ENCODE data around the gene CCSER1. TPM values are rescaled to one million over a fixed set of nuclear protein-coding genes. Genes with fewer than 3 reads are reported as not detected.

CCSER1 gene
- total and polyA plus RNA-seq, 2 donors (not counting 1 experiment from before 2014, with no cell fraction given) = 10.7 to 39.5 TPM

- Histone ChIP-seq H3K36me3 (replicated peaks in 1 of 2; ENCODE audit: control extremely low read depth in 1 of 2, control insufficient read depth in 1 of 2, extremely low read depth in 1 of 2, insufficient read depth in 2 of 2, low read length in 1 of 2) (no peaks in the 10 kb centered on the region), H2AFZ (ENCODE audit: insufficient read depth, low read depth, low read length, poor library complexity, severe bottlenecking) (no peak overlapping the region), H3K9ac (ENCODE audit: low read length) (no peak overlapping the region), H3K4me3 (ENCODE audit: control extremely low read depth in 1 of 5, extremely low read depth in 1 of 5, insufficient read depth in 1 of 5, low read depth in 2 of 5, low read length in 4 of 5) (no peak overlapping the region), H3K79me2 (ENCODE audit: control insufficient read depth, insufficient read depth, low read length) (no peaks in the 10 kb centered on the region), H3K27me3 (replicated peaks in 1 of 4; ENCODE audit: control extremely low read depth in 1 of 4, control insufficient read depth in 3 of 4, insufficient read depth in 4 of 4, low read length in 3 of 4) (no peaks in the 10 kb centered on the region), H3K4me1 (ENCODE audit: control insufficient read depth in 2 of 2, insufficient read depth in 2 of 2, low read length in 2 of 2) (no peaks in the 10 kb centered on the region), H3K9me3 (ENCODE audit: control extremely low read depth in 1 of 3, control insufficient read depth in 2 of 3, insufficient read depth in 1 of 3, low read length in 2 of 3) (no peaks in the 10 kb centered on the region), H4K20me1 (ENCODE audit: control insufficient read depth, insufficient read depth, low read length, poor library complexity, severe bottlenecking) (no peaks in the 10 kb centered on the region), H3K27ac (ENCODE audit: low read length in 2 of 2) (no peak overlapping the region), H3K4me2 (replicated peaks; ENCODE audit: low read depth, low read length, poor library complexity, severe bottlenecking) (no peak overlapping the region)
- WGBS (ENCODE audit: insufficient coverage) = 100% methylated on average over 2 of the region's 4 CpGs
- CTCF ChIA-PET = no interaction called here
- POLR2A ChIA-PET = no interaction called here
- no peaks in the 10 kb centered on the region for H3K4me1 Mint-ChIP-seq
- ATAC-seq (ENCODE audit: low read depth) (no peak), DNase-seq (no peak)
- H3K9me3 Mint-ChIP-seq (ENCODE audit: insufficient read depth) = peaks cover 2% of the 10 kb centered on the region
- H3K4me3 Mint-ChIP-seq = no peak overlapping the region
- no peaks in the 10 kb centered on the region for H3K27me3 Mint-ChIP-seq
- intact Hi-C loops (cut with micrococcal nuclease) = no loop called here
- H3K27ac Mint-ChIP-seq = no peak overlapping the region
- TF ChIP-seq EZH2 (IDR thresholded peaks at IDR 0.05; ENCODE audit: borderline replicate concordance, insufficient read depth, low read depth, low read length, poor library complexity, severe bottlenecking) (no peak), CTCF (IDR thresholded peaks at IDR 0.05) (no peak)
Observed at GRCh38 chr4:91198951-91199350, 1071.8 kb downstream of the CCSER1 start.

GRCh38 chr4:91207535-91207934, 1080.3 kb downstream of the CCSER1 start:
- no peak overlapping the region for H2AFZ ChIP-seq (ENCODE audit: insufficient read depth, low read depth, low read length, poor library complexity, severe bottlenecking)

More at GRCh38 chr4:91207535-91207934, 1080.3 kb downstream of the CCSER1 start:
- no peaks in the 10 kb centered on the region for H4K20me1 ChIP-seq (ENCODE audit: control insufficient read depth, insufficient read depth, low read length, poor library complexity, severe bottlenecking)
- no peaks in the 10 kb centered on the region for H3K79me2 ChIP-seq (ENCODE audit: control insufficient read depth, insufficient read depth, low read length)
- no peak overlapping the region for H3K27ac Mint-ChIP-seq
- H3K9ac ChIP-seq (ENCODE audit: low read length) = no peak overlapping the region
- H3K4me2 ChIP-seq (replicated peaks; ENCODE audit: low read depth, low read length, poor library complexity, severe bottlenecking) = no peak overlapping the region
- ATAC-seq (ENCODE audit: low read depth) (no peak), DNase-seq (no peak)
- H3K27me3 Mint-ChIP-seq = no peaks in the 10 kb centered on the region
- TF ChIP-seq EZH2 (IDR thresholded peaks at IDR 0.05; ENCODE audit: borderline replicate concordance, insufficient read depth, low read depth, low read length, poor library complexity, severe bottlenecking) (no peak), CTCF (IDR thresholded peaks at IDR 0.05) (no peak)
- H3K4me3 Mint-ChIP-seq = no peak overlapping the region
- 60% methylated on average over 1 of the region's 3 CpGs for WGBS (ENCODE audit: insufficient coverage)
- no peaks in the 10 kb centered on the region for H3K9me3 Mint-ChIP-seq (ENCODE audit: insufficient read depth)
- no peak overlapping the region for H3K27ac ChIP-seq (ENCODE audit: low read length in 2 of 2)
- no peaks in the 10 kb centered on the region for H3K4me1 ChIP-seq (ENCODE audit: control insufficient read depth in 2 of 2, insufficient read depth in 2 of 2, low read length in 2 of 2)
- ChIA-PET CTCF (no interaction called here), POLR2A (no interaction called here)
- H3K9me3 ChIP-seq (ENCODE audit: control extremely low read depth in 1 of 3, control insufficient read depth in 2 of 3, insufficient read depth in 1 of 3, low read length in 2 of 3) = peaks cover 0 to 3% (median 0%) of the 10 kb centered on the region in 3 donors
- no peaks in the 10 kb centered on the region for H3K27me3 ChIP-seq (replicated peaks in 1 of 4; ENCODE audit: control extremely low read depth in 1 of 4, control insufficient read depth in 3 of 4, insufficient read depth in 4 of 4, low read length in 3 of 4)
- H3K4me1 Mint-ChIP-seq = no peaks in the 10 kb centered on the region
- H3K4me3 ChIP-seq (ENCODE audit: control extremely low read depth in 1 of 5, extremely low read depth in 1 of 5, insufficient read depth in 1 of 5, low read depth in 2 of 5, low read length in 4 of 5) = no peak overlapping the region
- no peaks in the 10 kb centered on the region for H3K36me3 ChIP-seq (replicated peaks in 1 of 2; ENCODE audit: control extremely low read depth in 1 of 2, control insufficient read depth in 1 of 2, extremely low read depth in 1 of 2, insufficient read depth in 2 of 2, low read length in 1 of 2)
- intact Hi-C loops (cut with micrococcal nuclease) = no loop called here

All from B cell (primary cell).